Neuron (in vitro differentiated cells): Measurements from ENCODE around the gene RAB37.

Source experiments
- H2AFZ ChIP-seq: one replicate; pipeline ENCODE4 v1.6.1; 2013; ENCODE audit warnings: low read depth, mild to moderate bottlenecking, inconsistent platforms, low read length, moderate library complexity
- H3K27me3 ChIP-seq: one replicate; pipeline ENCODE4 v1.6.1; 2013; ENCODE audit warnings: low read length; ENCODE audit not compliant: insufficient read depth
- H3K36me3 ChIP-seq: one replicate; pipeline ENCODE4 v1.6.1; 2013; ENCODE audit warnings: low read length; ENCODE audit not compliant: insufficient read depth
- H3K4me1 ChIP-seq: one replicate; pipeline ENCODE4 v1.6.1; 2013; ENCODE audit warnings: low read length; ENCODE audit not compliant: insufficient read depth
- H3K4me3 ChIP-seq: 2 replicates; pipeline ENCODE4 v1.5.1; 2013; ENCODE audit warnings: mild to moderate bottlenecking, low read length, moderate library complexity
- H3K9me3 ChIP-seq: one replicate; pipeline ENCODE4 v1.6.1; 2013; ENCODE audit warnings: low read length

RAB37 gene

GRCh38 chr17:74711058-74711824, 25.8 kb upstream of the RAB37 start:
- H3K27me3 ChIP-seq: peaks cover 11% of the 10 kb centered on the region
- no peak overlapping the region for H2AFZ ChIP-seq
- no peaks in the 10 kb centered on the region for H3K9me3 ChIP-seq
- no peak overlapping the region for H3K4me3 ChIP-seq
- no peaks in the 10 kb centered on the region for H3K36me3 ChIP-seq
- no peaks in the 10 kb centered on the region for H3K4me1 ChIP-seq

GRCh38 chr17:74712301-74712700, 24.8 kb upstream of the RAB37 start:
- no peak overlapping the region for H3K4me3 ChIP-seq
- no peaks in the 10 kb centered on the region for H3K4me1 ChIP-seq
- H2AFZ ChIP-seq: no peak overlapping the region
- no peaks in the 10 kb centered on the region for H3K9me3 ChIP-seq
- H3K36me3 ChIP-seq: no peaks in the 10 kb centered on the region
- H3K27me3 ChIP-seq: peaks cover 14% of the 10 kb centered on the region

- Histone ChIP-seq H3K4me3 (no peak within 1 kb of the TSS), H3K36me3 (no peaks in the 10 kb centered on the region), H3K4me1 (no peaks in the 10 kb centered on the region), H3K9me3 (no peaks in the 10 kb centered on the region), H3K27me3 (peaks cover 15% of the 10 kb centered on the region), H2AFZ (no peak within 1 kb of the TSS)
Measured at GRCh38 chr17:74712756-74713155, 24.3 kb upstream of the RAB37 start, which contains the start of gene CD300LF. Gene CD300LF, minus strand, starts transcription at chr17:74712923. Its CDS starts 57 bp downstream, at chr17:74712866.

- H3K4me3 ChIP-seq: no peak overlapping the region
- no peak overlapping the region for H2AFZ ChIP-seq
- peaks cover 15% of the 10 kb centered on the region for H3K27me3 ChIP-seq
- H3K36me3 ChIP-seq: no peaks in the 10 kb centered on the region
- H3K4me1 ChIP-seq: no peaks in the 10 kb centered on the region
- no peaks in the 10 kb centered on the region for H3K9me3 ChIP-seq
Measured at GRCh38 chr17:74713171-74713755, 23.8 kb upstream of the RAB37 start.

- no peaks in the 10 kb centered on the region for H3K4me1 ChIP-seq
Measured at GRCh38 chr17:74715144-74715543, 21.9 kb upstream of the RAB37 start.

GRCh38 chr17:74720506-74720905, 16.6 kb upstream of the RAB37 start:
- H3K9me3 ChIP-seq: peaks cover 2% of the 10 kb centered on the region
- H3K36me3 ChIP-seq: no peaks in the 10 kb centered on the region
- H3K4me3 ChIP-seq: no peak overlapping the region
- H2AFZ ChIP-seq: no peak overlapping the region
- H3K4me1 ChIP-seq: no peaks in the 10 kb centered on the region
- H3K27me3 ChIP-seq: peaks cover 6% of the 10 kb centered on the region

More at GRCh38 chr17:74715144-74715543, 21.9 kb upstream of the RAB37 start:
- Histone ChIP-seq H2AFZ (no peak overlapping the region), H3K27me3 (peaks cover 15% of the 10 kb centered on the region), H3K4me3 (no peak overlapping the region), H3K36me3 (no peaks in the 10 kb centered on the region), H3K9me3 (no peaks in the 10 kb centered on the region)

- peaks cover 2% of the 10 kb centered on the region for H3K9me3 ChIP-seq
- H3K27me3 ChIP-seq: no peaks in the 10 kb centered on the region
- no peaks in the 10 kb centered on the region for H3K4me1 ChIP-seq
- no peaks in the 10 kb centered on the region for H3K36me3 ChIP-seq
- no peak overlapping the region for H2AFZ ChIP-seq
- no peak overlapping the region for H3K4me3 ChIP-seq
Measured at GRCh38 chr17:74722782-74723181, 14.3 kb upstream of the RAB37 start.

- Histone ChIP-seq H2AFZ (no peak overlapping the region), H3K36me3 (no peaks in the 10 kb centered on the region), H3K9me3 (peaks cover 2% of the 10 kb centered on the region), H3K27me3 (no peaks in the 10 kb centered on the region), H3K4me1 (no peaks in the 10 kb centered on the region), H3K4me3 (no peak overlapping the region)
Measured at GRCh38 chr17:74723891-74724290, 13.2 kb upstream of the RAB37 start.

- Histone ChIP-seq H3K27me3 (no peaks in the 10 kb centered on the region), H2AFZ (no peak overlapping the region), H3K36me3 (no peaks in the 10 kb centered on the region), H3K9me3 (peaks cover 2% of the 10 kb centered on the region), H3K4me3 (no peak overlapping the region), H3K4me1 (no peaks in the 10 kb centered on the region)
Measured at GRCh38 chr17:74725111-74725510, 11.9 kb upstream of the RAB37 start.

- Histone ChIP-seq H3K27me3 (no peaks in the 10 kb centered on the region), H3K4me3 (no peak overlapping the region), H2AFZ (no peak overlapping the region), H3K4me1 (no peaks in the 10 kb centered on the region), H3K9me3 (peaks cover 2% of the 10 kb centered on the region), H3K36me3 (no peaks in the 10 kb centered on the region)
Measured at GRCh38 chr17:74728033-74728701, 8.9 kb upstream of the RAB37 start.

GRCh38 chr17:74728702-74729075, 8.4 kb upstream of the RAB37 start:
- Histone ChIP-seq H3K9me3 (peaks cover 2% of the 10 kb centered on the region), H3K4me1 (no peaks in the 10 kb centered on the region), H3K27me3 (peaks cover 4% of the 10 kb centered on the region), H3K4me3 (no peak overlapping the region), H3K36me3 (no peaks in the 10 kb centered on the region), H2AFZ (no peak overlapping the region)

GRCh38 chr17:74729368-74729767, 7.7 kb upstream of the RAB37 start:
- peaks cover 2% of the 10 kb centered on the region for H3K9me3 ChIP-seq
- H2AFZ ChIP-seq: no peak overlapping the region
- H3K27me3 ChIP-seq: peaks cover 10% of the 10 kb centered on the region
- H3K36me3 ChIP-seq: no peaks in the 10 kb centered on the region
- H3K4me1 ChIP-seq: no peaks in the 10 kb centered on the region
- no peak overlapping the region for H3K4me3 ChIP-seq

- no peak overlapping the region for H3K4me3 ChIP-seq
- H3K4me1 ChIP-seq: no peaks in the 10 kb centered on the region
Measured at GRCh38 chr17:74729866-74730265, 7.2 kb upstream of the RAB37 start.

More at GRCh38 chr17:74729866-74730265, 7.2 kb upstream of the RAB37 start:
- H3K9me3 ChIP-seq: peaks cover 2% of the 10 kb centered on the region
- no peaks in the 10 kb centered on the region for H3K36me3 ChIP-seq
- H2AFZ ChIP-seq: no peak overlapping the region
- peaks cover 11% of the 10 kb centered on the region for H3K27me3 ChIP-seq
